Tibial nerve (tissue), 4 donors: ENCODE results near the gene DUSP6. TPM values are rescaled to one million over a fixed set of nuclear protein-coding genes. Genes with fewer than 3 reads are reported as not detected.

ENCODE experiments used
- DNase-seq, 2 donors: peaks; one replicate each; pipeline ENCODE4 v3.0.0-alpha.2; 2019; ENCODE audit warnings: low spot score in 2 of 2
- H3K27ac ChIP-seq, 4 donors: fragments of 200-600 bp; sonication (generic) in 3 of 4; one replicate each; pipeline ENCODE4 v1.5.1; 2017 to 2019; ENCODE audit warnings: mild to moderate bottlenecking in 1 of 4
- H3K27me3 ChIP-seq, 2 donors: fragments of 200-600 bp; sonication (generic) in 1 of 2; one replicate each; pipeline versions ENCODE4 v1.5.1 to v1.6.0; 2017 to 2019
- H3K36me3 ChIP-seq, 3 donors: fragments of 200-600 bp; sonication (generic); one replicate each; pipeline ENCODE4 v1.5.1; 2018 to 2019
- H3K4me1 ChIP-seq, 4 donors: fragments of 200-600 bp; sonication (generic) in 3 of 4; one replicate each; pipeline ENCODE4 v1.5.1; 2017 to 2019
- H3K4me3 ChIP-seq, 4 donors: fragments of 200-600 bp; sonication (generic) in 3 of 4; one replicate each; pipeline ENCODE4 v1.5.1; 2017 to 2019; ENCODE audit warnings: mild to moderate bottlenecking in 1 of 4, moderate library complexity in 1 of 4
- H3K9me3 ChIP-seq, 4 donors: fragments of 200-600 bp; sonication (generic) in 3 of 4; one replicate each; pipeline ENCODE4 v1.5.1; 2017 to 2019
- CTCF ChIP-seq, 5 experiments: fragments of 200-600 bp in 3 of 5; fragments of 450-650 bp in 2 of 5; sonication (generic) in 3 of 5; IDR thresholded peaks; one replicate each; pipeline ENCODE4 v1.5.1; 2016 to 2019; ENCODE audit warnings: antibody characterized with exemption in 5 of 5, mild to moderate bottlenecking in 3 of 5, moderate library complexity in 2 of 5
- EP300 ChIP-seq, 2 donors: sonication (generic); formaldehyde crosslinking; IDR thresholded peaks; one replicate each; pipeline ENCODE4 v1.6.1; 2017; ENCODE audit warnings: antibody characterized with exemption in 2 of 2, mild to moderate bottlenecking in 1 of 2
- POLR2A ChIP-seq, 2 donors: fragments of 450-650 bp; IDR thresholded peaks; one replicate each; pipeline ENCODE4 v1.6.1; 2017; ENCODE audit warnings: antibody characterized with exemption in 2 of 2, mild to moderate bottlenecking in 2 of 2, moderate library complexity in 2 of 2
- WGBS, 2 donors: methylation state at CpG; one replicate each; pipeline ENCODE4 v1.1.5; 2018; 5-methylcytosine and 5-hydroxymethylcytosine counted together
- total RNA-seq, 4 donors: library from RNA; depleted of rRNA; stranded (reverse); fragments of >200 nt; gene quantifications; one replicate each; pipeline ENCODE4 v1.1.0, GENCODE V29; 2016

The DUSP6 gene
- total RNA-seq, 4 donors from 2014 or later = 66.5 to 85.2 (median 72.8) TPM

- 59 to 62% methylated on average over 6 of the region's 6 CpGs for WGBS, 2 donors
- no peak for DNase-seq
- Histone ChIP-seq H3K27me3 (no peaks in the 10 kb centered on the region), H3K4me1 (peaks cover 0 to 14% (median 6%) of the 10 kb centered on the region in 4 donors), H3K9me3 (no peaks in the 10 kb centered on the region), H3K27ac (peak overlapping the region in 2 of 4 donors; percentile 36 to 48), H3K36me3 (no peaks in the 10 kb centered on the region), H3K4me3 (no peak overlapping the region)
- TF ChIP-seq POLR2A (IDR thresholded peaks at IDR 0.05) (no peak), CTCF (IDR thresholded peaks at IDR 0.05) (no peak), EP300 (IDR thresholded peaks at IDR 0.05) (peak in 1 of 2 donors; percentile 74)
Observed at GRCh38 chr12:89389755-89390661, 37.7 kb upstream of the DUSP6 start.

- no peak for DNase-seq
- Histone ChIP-seq H3K4me1 (peaks cover 0 to 39% (median 28%) of the 10 kb centered on the region in 4 donors), H3K27ac (no peak overlapping the region), H3K4me3 (no peak overlapping the region), H3K27me3 (no peaks in the 10 kb centered on the region), H3K36me3 (no peaks in the 10 kb centered on the region), H3K9me3 (no peaks in the 10 kb centered on the region)
- TF ChIP-seq EP300 (IDR thresholded peaks at IDR 0.05) (no peak), POLR2A (IDR thresholded peaks at IDR 0.05) (no peak), CTCF (IDR thresholded peaks at IDR 0.05) (no peak)
- WGBS, 2 donors = 71 to 82% methylated on average over 3 of the region's 3 CpGs
Observed at GRCh38 chr12:89386138-89386537, 33.8 kb upstream of the DUSP6 start.

GRCh38 chr12:89384807-89385206, 32.5 kb upstream of the DUSP6 start:
- no peak for DNase-seq
- no peaks in the 10 kb centered on the region for H3K9me3 ChIP-seq
- H3K36me3 ChIP-seq = no peaks in the 10 kb centered on the region
- H3K27me3 ChIP-seq = no peaks in the 10 kb centered on the region
- 65 to 68% methylated on average over 3 of the region's 3 CpGs for WGBS, 2 donors
- no peak for TF ChIP-seq CTCF (IDR thresholded peaks at IDR 0.05)
- peaks cover 0 to 39% (median 25%) of the 10 kb centered on the region in 4 donors for H3K4me1 ChIP-seq
- H3K27ac ChIP-seq = peak overlapping the region in 3 of 4 donors; percentile 40 to 71 (median 61)
- no peak overlapping the region for H3K4me3 ChIP-seq

GRCh38 chr12:89384050-89384758, 31.9 kb upstream of the DUSP6 start:
- Histone ChIP-seq H3K36me3 (no peaks in the 10 kb centered on the region), H3K4me1 (peaks cover 0 to 39% (median 25%) of the 10 kb centered on the region in 4 donors), H3K27ac (peak overlapping the region in 3 of 4 donors; percentile 40 to 71 (median 61)), H3K9me3 (no peaks in the 10 kb centered on the region), H3K4me3 (no peak overlapping the region), H3K27me3 (no peaks in the 10 kb centered on the region)
- WGBS, 2 donors = 18 to 23% methylated on average over 8 of the region's 8 CpGs
- no peak for TF ChIP-seq CTCF (IDR thresholded peaks at IDR 0.05)
- TF ChIP-seq EP300 (IDR thresholded peaks at IDR 0.05) = peak in 1 of 2 donors; percentile 62
- no peak for TF ChIP-seq POLR2A (IDR thresholded peaks at IDR 0.05)
- peak in 1 of 2 donors; percentile 59 for DNase-seq
